GM21619 (cell line): Measurements from ENCODE around the gene DLG2.

Experiments used
- ATAC-seq: cut with Tn5 transposase; IDR thresholded peaks from one replicate; pipeline ENCODE4 v1.9.1; 2021; ENCODE audit not compliant: unreplicated experiment

DLG2 gene

DNA sequence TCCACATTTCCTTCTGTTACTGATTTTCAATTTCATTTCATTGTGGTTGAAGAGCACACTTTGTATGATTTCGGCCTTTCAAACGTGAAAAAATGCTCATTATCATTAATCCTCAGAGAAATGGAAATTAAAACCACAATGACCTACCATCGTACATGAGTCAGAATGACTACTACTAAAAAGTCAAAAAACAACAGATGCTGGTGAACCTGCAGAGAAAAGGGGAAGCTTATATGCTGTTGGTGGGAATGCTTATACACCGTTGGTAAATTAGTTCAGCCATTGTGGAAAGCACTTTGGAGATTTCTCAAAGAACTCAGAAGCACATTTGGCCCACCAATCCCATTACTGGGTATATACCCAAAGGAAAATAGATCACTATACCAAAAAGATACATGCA lies 57.6 kb downstream of the DLG2 start:
- ATAC-seq = no peak

DNA sequence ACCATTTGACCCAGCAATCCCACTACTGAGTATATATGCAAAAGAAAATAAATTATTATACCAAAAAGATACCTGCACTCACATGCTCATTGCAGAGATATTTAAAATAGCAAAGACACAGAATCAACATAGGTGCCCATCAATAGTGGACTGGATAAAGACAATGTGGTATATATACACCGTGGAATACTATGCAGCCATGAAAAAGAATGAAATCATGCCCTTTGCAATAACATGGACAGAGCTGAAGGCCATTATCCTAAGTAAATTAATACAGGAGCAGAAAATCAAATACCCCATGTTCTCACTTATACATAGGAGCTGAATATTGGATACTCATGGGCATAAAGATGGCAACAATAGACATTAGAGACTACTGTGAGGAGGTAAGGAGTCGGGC lies 68.7 kb downstream of the DLG2 start:
- ATAC-seq = no peak

DNA sequence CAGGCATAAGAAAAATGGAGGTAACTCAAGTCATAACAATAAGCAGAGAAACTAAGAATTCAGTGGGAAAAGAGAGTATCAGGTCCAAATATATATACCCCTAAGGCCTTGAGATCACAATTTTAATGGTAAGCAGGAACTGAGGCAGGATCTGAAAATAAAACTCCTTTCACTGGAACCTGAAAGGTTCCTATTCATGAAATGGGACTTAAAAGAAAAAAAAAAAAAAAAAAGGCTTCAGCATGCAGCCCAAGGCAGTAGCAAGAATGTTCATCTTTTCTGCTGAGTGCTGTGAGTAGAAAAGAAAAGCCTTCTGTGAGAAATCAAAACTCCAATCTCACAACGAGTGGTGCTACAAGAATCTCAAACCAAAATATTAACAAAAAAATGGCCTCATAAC lies 75.3 kb downstream of the DLG2 start:
- ATAC-seq = no peak

DNA sequence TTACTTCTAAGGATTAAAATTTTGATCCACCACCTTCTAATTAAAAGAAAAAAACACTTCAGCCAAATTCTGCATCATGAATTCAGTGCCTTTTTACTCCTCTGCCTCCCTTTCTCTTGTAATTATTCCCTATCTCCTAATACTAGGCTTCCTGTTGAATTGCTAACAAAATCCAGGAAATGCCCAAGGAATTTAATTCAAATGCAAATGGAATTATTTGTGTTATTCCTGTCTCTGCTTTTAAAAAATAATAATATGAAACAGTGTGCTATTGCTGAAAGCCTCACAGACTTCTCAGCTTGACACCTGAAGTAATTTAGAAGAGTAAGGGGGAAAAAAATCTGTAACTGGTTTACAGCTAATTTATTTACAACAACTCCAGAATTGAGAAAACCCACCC lies 85.5 kb downstream of the DLG2 start:
- no peak for ATAC-seq

DNA sequence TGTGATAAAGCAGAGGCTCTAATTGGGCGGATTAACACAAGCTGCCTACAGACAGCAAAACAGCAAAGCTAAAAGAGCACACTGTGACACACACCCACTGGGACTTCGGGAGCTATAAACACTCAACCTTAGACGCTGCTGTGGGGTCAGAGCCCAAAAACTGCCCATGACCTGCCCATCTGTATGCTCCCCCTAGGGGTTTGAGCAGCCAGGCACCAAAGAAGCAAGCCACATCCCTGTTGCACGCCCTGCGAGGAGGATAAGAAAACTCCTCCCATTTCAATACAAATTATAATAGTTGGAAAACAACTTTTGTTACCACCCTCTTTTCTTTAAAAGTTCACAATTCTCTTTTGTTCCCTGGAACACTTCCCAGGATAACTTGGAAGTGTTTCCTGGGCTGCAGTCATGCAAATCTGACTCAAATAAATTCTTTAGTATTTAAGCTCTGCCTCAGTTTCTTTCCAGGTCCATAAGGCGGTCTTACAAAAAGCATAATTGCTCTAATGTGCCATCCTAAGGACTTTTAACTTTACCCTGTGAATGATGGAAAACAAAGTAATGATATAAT lies 86.4 kb downstream of the DLG2 start:
- no peak for ATAC-seq

DNA sequence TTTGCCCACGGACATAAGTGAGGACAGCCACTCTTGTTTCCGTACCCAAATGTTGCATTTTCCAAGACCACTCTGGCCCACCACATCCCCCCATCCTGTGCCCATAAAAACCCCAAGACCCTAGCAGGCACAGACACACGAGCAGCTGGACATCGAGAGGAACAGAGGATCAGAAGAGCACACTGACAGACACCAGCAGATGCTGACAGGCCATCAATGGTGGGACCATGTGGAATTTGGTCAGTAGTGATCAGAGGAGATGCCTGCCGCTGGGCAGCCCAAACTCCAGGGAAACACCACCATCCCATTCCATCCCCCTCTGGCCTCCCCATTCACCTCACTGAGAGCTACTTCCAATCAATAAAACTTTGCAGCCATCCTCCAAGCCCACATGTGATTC lies 87.0 kb downstream of the DLG2 start:
- ATAC-seq = no peak

GRCh38 chr11:85539740-85540139 lies 87.4 kb downstream of the DLG2 start:
- no peak for ATAC-seq

DNA sequence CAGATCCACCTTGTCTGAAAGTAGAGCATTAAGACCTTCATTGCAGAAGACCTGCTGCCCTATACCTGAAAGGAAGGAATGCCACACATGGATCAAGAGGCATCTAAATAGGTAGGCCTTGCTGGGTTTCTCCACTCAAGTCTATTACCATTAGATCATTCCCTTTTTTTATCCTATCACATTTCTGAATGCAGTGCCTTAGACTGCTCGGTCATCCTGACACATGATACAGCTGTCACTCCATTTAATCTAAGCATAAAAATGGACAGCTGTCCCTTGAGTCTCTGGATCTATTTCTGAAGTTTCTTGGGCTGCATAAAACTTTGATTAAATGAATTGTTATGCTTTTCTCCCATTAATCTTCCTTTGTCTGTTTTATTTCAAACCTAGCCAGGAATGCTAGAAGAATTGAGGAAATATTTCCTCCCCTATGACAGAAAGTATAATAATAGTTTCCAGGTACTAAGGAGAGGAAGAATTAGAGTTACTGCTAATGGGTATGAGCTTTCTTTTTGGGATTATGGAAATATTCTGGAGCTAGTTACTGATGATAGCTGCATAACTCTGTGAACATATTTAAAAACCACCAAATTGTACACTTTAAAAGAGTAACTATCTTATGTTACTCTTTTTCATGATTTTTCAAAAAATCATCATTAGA lies 88.0 kb downstream of the DLG2 start:
- no peak for ATAC-seq

DNA sequence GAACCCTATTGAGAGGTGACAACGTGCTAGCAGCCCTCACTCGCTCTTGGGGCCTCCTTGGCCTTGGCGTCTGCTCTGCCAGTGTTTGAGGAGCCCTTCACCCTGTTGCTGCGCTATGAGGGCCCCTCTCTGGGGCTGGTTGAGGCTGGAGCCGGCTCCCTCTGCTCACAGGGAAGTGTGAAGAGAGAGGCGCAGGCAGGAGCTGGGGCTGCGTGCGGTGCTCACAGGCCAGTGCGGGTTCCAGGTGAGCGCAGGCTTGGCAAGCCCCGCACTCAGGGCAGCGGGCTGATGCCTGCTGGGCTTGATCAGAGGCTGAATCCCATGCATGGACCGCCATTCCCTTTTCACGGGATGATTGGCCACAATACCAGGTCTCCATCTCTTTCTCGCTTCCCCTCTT lies 90.7 kb downstream of the DLG2 start:
- no peak for ATAC-seq

- ATAC-seq = no peak
Observed at GRCh38 chr11:85534806-85535205, 92.3 kb downstream of the DLG2 start.

- ATAC-seq = no peak
Observed at GRCh38 chr11:85531191-85531897, 95.8 kb downstream of the DLG2 start.

- no peak for ATAC-seq
Observed at GRCh38 chr11:85530634-85531033, 96.5 kb downstream of the DLG2 start.

DNA sequence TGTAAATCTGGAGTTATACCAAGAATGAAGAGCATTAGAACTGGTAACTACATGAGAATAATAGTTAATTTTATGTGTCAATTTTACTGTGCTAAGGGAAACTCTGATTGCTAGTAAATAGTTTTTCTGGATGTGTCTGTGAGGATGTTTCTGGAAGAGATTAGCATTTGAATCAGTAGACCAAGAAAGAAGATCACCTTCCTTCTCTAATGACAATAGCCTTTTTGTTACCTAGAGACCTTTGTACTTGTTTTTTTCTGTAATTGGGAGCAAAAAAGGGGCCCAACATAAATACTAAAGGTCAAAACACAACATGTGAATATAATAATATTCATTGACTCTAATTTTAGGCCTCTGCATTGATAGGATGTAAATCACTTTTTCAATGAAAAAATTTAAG lies 100.6 kb downstream of the DLG2 start:
- no peak for ATAC-seq

DNA sequence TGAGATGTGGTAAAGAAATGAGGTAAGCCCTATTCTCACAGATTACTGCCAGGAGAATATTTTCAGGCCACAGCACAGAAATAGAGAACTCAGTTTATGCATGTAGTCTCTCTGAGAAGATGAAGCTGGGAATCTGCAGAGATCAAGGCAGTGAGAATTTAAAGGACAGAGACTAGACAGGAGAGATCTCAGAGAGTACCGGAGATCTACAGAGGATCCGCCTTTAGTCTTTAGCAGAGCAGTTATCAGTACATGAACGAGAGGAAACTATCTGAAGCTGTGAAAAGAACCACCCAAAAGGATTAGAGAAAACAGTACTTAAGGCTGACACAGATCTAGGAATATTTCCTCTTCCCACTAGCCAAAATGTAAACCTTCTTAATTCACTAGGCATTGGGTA lies 101.5 kb downstream of the DLG2 start:
- ATAC-seq = no peak

DNA sequence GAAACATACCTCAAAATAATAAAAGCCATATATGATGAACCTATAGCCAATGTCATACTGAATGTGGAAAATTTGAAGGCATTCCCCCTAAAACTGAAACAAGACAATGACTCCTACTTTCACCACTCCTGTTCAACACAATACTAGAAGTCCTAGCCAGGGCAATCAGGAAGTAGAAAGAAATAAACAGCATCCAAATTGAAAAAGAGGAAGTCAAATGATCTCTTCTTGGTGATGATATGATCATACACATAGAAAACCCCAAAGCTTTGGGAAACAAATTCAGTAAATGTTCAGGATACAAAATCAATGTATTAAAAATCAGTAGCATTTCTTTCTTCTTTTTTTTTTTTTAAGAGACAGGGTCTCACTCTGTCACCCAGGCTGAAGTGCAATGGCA lies 109.9 kb downstream of the DLG2 start:
- ATAC-seq = no peak

- ATAC-seq = no peak
Observed at GRCh38 chr11:85495918-85496317, 131.2 kb downstream of the DLG2 start.

DNA sequence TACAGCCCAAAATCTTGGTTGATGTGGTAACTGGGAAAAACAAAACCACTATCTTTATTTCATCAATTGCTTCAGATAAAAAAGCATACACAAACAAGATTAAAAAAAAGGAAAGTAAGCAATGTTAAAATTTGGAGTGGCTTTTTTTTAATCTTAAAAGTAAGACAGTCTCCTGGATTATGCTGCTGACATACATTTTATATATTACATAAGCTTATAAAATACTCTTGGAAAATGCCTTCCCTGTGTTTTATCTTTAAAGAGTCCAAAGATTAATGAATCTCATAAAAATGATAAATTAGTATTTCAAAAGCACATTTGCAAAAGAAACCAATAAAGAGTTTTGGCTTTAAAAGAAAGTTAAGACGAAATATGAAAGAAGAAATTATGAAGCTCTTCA lies 132.7 kb downstream of the DLG2 start:
- no peak for ATAC-seq

GRCh38 chr11:85485902-85486301 lies 141.2 kb downstream of the DLG2 start:
- no peak for ATAC-seq

DNA sequence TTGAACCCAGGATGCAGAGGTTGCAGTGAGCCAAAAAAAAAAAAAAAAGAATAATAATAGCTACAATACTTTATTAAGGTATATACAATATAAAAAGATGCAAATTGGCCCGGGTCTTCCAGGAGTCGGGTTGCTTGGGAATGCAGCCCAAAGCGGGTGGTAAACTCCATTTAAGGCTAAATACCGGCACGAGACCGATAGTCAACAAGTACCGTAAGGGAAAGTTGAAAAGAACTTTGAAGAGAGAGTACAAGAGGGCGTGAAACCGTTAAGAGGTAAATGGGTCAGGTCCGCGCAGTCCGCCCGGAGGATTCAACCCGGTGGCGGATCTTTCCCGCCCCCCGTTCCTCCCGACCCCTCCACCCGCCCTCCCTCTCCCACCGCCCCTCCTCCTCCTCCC lies 143.3 kb downstream of the DLG2 start:
- ATAC-seq = no peak

DNA sequence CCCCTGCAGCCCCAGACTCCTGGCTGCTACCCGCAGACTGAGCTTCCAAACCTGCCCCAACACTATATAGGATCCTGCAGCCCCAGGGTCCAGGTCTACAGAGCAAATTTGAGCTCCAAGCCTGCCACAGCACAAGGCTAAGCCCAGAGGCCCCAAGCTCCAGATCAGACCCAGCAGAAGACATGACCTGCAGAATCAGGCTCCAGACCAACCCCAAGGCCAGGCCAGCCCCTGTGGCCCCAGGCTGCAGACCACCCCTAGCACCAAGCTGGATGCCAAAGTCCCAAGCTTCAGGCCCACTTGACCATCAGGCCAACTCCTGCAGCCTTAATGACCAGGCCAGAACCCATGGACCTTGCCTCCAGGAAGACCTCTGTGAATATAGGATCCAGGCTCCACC lies 145.3 kb downstream of the DLG2 start:
- ATAC-seq = no peak

DNA sequence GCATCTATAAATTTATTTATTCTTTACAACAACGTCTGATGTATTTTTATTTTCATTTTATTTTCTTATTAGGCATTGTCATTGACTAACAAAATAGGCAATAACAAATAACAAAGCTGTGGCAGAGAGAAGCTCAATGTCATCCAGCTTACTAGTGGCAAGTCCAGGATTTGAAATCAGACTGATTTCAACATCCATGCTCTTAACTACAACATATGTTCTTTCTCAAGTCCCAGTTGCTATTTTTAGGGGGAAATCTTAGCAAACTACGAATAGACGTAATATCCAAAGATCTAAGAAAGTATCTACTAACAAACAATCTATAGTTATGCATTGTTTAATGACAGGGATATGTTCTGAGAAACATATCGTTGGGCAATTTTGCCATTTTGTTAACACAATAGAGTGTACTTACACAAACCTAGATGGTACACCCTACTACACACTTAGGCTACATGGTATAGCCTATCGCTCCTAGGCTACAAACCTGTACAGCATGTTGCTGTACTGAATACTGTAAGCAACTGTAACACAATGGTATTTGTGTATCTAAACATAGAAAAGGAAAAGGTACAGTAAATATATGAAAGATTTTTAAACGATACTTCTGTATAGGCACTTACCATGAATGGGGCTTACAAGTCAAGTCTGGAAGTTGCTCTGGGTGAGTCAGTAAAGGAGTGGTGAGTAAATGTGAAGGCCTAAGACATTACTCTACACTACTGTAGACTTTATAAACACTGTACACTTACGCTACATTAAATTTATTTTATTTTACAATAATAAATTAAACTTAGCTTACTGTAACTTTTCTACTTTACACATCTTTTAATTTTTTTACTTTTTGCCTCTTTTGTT lies 151.3 kb downstream of the DLG2 start:
- ATAC-seq = no peak

DNA sequence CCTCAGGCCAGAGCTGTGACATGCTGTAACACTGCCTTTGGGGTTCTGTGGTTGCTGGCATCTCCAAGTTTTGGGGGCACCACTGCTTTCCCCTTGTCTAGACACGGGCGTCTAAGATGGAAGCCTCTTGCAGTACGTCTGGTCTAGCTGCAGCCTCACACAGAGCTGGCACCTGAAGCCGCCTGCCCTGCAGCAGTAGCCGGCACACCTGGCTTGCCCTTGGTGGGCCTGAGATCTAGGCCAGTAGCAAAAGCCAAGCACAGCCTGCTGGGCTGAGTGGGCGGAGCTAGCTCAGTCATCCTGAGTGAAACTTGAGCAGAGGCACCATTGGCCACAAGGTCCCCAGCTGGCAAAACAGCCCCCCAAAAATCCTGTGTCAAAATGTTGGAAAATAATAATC lies 154.2 kb downstream of the DLG2 start:
- ATAC-seq = no peak
